Activated CD4-positive, alpha-beta T cell treated with anti-CD3 and anti-CD28 coated beads, Interleukin-10, Interleukin-2, amounts not matched to agents 100 ng/mL and 50 ng/mL, durations not matched to agents 16 hours and 8 hours (primary cell): ENCODE data around the gene ADGRG7.
"Not testable (repeated sequence)": the region's sequence is repeated elsewhere in the genome, so short reads cannot be mapped to it uniquely, and the experiment has no call there.

ENCODE experiments used
- DNase-seq: peaks from one replicate; pipeline ENCODE4 v3.0.0-alpha.2; 2020

The ADGRG7 gene

GRCh38 chr3:100650651-100651619, 41.5 kb downstream of the ADGRG7 start:
- DNase-seq, result peak; percentile 63

DNA sequence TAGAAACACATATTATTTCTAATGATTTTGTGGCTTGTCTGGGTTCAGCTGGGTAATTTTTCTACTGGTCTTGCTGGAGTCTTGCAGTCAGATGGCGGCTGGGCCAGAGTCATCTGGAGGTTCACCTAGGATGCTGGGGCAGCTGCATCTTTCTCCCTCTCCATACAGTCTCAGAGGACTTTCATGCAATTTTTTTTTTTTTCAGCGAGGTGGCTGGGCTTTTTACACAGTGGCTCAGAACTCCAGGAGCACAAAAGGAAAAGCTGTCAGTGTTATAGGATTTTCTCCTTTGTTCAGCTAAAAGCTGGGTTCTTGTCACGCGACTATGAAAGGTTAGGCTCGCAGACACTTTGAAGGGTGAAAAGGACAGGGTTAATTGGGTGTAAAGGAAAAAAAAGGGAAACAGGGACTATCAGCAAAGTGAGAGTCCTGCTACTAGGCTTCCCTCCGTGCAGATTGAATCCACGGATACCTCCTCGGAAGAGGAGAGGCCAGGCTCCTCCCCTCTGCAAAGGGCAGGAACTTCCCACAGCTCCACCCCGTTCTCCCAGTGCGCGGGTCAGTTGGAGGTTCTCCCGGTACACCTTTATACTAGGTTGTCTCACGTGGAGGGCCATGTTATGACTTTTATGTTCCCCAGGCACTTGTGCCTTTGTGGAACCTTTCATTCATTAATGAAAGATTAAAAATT, 44.3 kb downstream of the ADGRG7 start:
- no peak for DNase-seq

- DNase-seq, result no peak
These were observed 47.5 kb downstream of the ADGRG7 start for GRCh38 chr3:100656945-100657344.

DNA sequence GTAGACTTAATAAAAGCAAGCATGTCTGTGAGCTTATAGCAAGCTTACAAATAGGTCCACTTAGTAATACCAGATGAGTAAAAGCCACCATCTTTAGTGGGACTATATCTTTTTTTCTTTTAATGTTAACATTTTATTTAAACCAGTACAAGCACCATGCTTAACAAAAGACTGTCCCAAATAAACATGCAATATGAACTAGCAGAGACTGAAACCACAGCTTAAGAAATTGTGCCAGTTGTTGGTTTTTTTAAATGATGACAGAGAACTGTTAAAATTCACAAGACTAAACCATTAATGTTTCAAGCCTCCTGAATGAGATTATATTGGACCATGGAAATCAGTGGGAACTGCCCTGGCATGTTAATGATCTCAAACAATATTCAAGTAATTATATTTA, 51.9 kb downstream of the ADGRG7 start:
- not testable (repeated sequence) for DNase-seq

DNA sequence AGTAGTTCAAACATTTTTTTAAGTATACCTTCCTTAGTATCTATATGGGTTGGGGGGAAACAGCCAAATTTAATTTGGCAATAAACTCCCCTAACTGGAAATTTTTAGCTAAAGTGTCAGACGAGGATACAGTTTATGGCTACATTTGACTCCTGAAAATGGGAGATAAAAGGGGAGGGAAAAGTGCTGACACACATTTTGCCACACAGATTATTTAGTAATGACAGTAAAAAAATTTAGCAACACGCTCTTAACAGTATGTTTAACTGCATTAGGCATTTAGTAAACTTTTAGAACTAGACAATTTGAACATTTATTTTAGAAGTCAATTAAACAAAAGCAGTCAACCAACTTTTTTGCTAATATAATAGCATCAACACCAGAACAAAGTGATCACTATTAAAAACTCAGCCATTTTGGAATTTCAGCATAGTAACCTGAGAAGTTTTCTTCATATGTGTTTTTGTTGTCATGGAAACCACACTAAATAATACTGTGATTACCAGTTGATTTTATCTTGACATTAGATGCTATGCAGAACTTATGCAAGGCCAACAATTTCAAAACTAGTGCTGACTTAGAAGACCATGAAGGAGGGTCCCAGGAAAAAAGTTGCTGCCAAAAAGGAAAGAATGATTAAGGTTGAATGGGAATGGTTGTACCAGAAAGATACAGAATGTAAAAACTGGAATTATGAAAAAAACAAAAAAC, 52.9 kb downstream of the ADGRG7 start:
- DNase-seq, result no peak

- peak; percentile 75 for DNase-seq
These were observed 55.8 kb downstream of the ADGRG7 start for GRCh38 chr3:100665230-100665629.

- DNase-seq, result not testable (repeated sequence)
These were observed 57.3 kb downstream of the ADGRG7 start for GRCh38 chr3:100666699-100667098.

- not testable (repeated sequence) for DNase-seq
These were observed 57.9 kb downstream of the ADGRG7 start for GRCh38 chr3:100667316-100667715.

- DNase-seq, result not testable (repeated sequence)
These were observed 61.6 kb downstream of the ADGRG7 start for GRCh38 chr3:100670995-100671394.

DNA sequence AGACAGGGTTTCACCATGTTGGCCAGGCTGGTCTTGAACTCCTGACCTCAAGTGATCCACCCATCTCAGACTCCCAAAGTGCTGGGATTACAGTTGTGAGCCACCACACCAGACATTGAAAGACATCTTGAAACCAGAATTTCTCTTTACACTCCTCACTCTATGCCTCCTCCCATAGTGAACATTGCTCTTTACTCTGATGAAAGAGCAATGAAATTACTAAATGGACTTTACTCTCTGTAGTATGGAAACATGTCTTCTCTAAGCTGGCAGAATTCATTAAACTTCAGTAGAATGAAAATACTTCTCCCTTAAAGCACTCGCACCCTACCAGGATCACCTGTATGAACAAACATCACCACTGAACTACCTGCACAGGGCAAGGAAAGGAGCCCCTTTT, 72.1 kb downstream of the ADGRG7 start:
- no peak for DNase-seq

- DNase-seq, result no peak
These were observed 72.9 kb downstream of the ADGRG7 start for GRCh38 chr3:100682056-100682853.

DNA sequence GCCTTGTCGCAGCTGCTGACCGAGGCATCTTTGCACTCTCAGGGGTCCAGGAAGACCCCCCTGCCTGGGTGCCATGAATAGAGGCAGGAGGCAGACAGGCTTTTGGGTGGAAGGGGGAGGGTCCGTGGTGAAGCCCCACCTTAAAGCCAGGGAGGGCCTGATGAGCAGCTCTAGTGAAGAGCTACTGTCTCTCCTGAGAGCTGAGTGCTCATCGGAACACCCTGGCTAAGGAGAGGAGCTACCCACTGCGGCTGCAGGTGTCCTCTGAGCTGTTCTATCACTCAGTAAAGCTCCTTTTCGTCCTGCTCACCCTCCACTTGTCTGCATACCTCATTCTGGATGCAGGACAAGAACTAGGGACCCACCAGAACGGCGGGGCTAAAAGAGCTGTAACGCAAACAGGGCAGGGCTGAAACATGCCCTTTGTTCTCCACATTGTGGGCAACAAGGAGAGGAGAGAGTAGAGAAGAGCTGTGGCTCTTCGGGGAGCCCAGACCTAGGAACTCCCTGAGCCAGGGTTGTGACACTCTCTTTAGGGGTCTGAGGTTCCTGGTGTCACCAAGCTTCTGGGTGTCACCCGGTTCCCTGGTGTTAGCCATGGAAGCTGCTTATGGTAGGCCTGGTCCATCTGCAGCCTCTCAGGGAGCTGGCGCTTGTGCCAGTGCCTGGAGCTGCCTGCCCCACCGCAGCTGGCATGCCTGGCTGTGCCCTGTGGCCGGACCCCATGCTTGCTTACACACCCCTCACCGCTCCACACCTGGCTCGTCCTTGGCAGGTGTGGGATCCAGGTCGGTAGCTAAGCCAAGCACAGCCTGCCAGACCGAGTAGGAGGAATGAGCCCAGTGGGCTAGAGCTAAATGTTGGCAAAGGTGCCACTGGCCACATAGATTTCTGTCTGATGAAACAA, 73.7 kb downstream of the ADGRG7 start:
- no peak for DNase-seq

DNA sequence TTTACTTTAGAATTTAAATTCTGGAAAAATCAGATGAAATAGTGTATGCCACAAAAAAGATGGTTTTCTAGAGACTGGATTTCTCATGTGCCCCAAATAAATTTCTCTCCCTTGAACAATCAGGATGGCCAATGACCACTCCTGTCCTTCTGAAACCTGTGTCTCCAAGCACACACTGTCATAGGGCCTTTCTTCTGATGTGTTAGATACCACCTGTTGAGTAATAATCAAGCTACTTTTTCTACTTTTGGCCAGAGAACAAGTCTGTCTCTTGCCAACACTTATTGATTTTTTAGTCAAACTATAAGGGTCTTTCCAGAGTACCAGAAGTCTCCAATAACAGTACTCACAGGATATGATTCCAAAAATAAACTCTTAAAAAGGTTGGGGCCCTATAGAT, 83.8 kb downstream of the ADGRG7 start:
- no peak for DNase-seq

GRCh38 chr3:100695696-100696095, 86.3 kb downstream of the ADGRG7 start:
- no peak for DNase-seq

- no peak for DNase-seq
These were observed 86.8 kb downstream of the ADGRG7 start for GRCh38 chr3:100696161-100696560.

- DNase-seq, result no peak
These were observed 87.8 kb downstream of the ADGRG7 start for GRCh38 chr3:100697172-100697571.

- no peak for DNase-seq
These were observed 88.4 kb downstream of the ADGRG7 start for GRCh38 chr3:100697723-100698285.

DNA sequence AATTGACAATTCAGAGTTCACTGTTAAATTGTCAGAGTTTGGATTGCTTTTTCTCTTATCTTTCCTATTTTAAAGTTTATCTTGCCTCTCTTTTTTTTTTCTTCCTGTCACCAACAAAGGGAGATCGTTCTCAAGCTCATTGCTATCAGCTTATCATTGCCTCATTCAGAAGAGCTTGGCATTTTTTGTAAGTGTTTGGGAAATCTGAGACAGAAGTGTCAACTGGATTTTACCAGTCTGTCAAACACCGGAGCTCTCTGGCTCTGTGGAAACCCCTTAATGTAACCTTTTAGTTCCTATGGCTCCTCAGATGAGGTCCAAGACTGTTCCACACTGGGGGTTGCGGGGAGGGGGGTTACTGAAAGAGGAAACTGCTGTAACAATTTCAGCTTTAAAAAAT, 89.3 kb downstream of the ADGRG7 start:
- no peak for DNase-seq

DNA sequence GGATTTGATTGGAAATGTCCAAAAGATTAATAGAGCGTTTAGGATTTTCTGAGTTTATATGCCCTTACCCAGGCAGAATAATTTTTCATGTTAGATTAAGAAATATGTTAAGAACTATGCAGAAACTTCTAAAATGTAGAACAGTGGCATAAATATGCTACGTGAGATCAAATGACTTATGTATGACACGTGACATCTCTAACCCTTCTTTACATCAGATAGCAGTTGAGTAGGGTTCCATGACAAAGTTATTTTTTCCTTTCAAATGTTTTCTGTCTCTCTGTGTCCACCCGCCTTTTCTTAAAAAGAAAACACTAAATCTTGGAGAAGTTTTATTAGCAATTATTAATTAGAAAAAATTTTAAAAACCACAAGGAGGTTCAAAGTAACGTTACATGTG, 91.3 kb downstream of the ADGRG7 start:
- DNase-seq, result no peak

- no peak for DNase-seq
These were observed 92.9 kb downstream of the ADGRG7 start for GRCh38 chr3:100702082-100702979.
